ENCODE results near the gene GNE. TPM values are rescaled to one million over a fixed set of nuclear protein-coding genes. Genes with fewer than 3 reads are reported as not detected.

Gene GNE, protein sequence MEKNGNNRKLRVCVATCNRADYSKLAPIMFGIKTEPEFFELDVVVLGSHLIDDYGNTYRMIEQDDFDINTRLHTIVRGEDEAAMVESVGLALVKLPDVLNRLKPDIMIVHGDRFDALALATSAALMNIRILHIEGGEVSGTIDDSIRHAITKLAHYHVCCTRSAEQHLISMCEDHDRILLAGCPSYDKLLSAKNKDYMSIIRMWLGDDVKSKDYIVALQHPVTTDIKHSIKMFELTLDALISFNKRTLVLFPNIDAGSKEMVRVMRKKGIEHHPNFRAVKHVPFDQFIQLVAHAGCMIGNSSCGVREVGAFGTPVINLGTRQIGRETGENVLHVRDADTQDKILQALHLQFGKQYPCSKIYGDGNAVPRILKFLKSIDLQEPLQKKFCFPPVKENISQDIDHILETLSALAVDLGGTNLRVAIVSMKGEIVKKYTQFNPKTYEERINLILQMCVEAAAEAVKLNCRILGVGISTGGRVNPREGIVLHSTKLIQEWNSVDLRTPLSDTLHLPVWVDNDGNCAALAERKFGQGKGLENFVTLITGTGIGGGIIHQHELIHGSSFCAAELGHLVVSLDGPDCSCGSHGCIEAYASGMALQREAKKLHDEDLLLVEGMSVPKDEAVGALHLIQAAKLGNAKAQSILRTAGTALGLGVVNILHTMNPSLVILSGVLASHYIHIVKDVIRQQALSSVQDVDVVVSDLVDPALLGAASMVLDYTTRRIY
- total RNA-seq, result 10 to 100 TPM; 30.4 to 36.0 (median 35.2) TPM

DNA sequence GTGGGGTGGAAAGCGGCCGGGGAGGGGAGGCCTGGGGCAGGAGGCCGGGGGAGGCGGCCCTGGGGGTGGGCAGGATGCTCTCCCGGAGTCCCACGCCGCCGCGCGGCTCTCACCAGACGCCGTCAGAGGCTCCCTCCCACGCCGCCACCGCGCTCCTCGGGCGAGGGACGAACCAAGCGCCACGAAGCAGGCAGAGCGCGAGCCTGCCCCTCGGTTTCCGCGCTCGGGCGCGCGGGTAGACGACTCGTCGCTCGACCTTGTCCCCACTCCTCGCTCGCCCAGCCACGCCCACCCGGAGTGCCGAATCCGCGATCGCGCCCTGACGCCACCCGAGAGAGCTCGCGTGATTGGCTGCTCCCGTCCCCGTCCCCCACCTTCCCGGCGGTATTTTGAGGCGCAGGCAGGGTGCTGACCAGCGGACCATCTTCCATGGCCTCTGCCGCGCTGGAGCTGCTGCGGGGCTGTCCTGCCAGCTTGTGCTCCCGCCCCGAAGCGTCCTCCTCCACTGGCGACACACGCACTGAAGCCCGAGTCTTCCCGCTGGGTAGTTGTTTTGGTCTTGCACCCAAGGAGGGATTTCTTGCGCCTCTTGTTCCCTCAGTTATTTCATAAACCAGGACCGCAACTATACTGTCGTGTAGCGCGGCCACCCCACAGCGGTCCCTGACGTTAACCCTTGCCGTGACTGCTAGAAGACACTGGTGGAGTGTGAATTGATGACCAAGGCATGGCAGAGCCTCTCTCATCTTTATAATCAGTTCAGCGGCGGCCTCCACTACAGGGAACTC is at the start of gene GNE:
Gene GNE (minus strand): TSS at position 241 of the 788 bp plus-strand sequence. CDS start 9,093 bp downstream, outside the sequence.
- TF ChIP-seq, protein P1, sequence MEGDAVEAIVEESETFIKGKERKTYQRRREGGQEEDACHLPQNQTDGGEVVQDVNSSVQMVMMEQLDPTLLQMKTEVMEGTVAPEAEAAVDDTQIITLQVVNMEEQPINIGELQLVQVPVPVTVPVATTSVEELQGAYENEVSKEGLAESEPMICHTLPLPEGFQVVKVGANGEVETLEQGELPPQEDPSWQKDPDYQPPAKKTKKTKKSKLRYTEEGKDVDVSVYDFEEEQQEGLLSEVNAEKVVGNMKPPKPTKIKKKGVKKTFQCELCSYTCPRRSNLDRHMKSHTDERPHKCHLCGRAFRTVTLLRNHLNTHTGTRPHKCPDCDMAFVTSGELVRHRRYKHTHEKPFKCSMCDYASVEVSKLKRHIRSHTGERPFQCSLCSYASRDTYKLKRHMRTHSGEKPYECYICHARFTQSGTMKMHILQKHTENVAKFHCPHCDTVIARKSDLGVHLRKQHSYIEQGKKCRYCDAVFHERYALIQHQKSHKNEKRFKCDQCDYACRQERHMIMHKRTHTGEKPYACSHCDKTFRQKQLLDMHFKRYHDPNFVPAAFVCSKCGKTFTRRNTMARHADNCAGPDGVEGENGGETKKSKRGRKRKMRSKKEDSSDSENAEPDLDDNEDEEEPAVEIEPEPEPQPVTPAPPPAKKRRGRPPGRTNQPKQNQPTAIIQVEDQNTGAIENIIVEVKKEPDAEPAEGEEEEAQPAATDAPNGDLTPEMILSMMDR (IDR thresholded peaks at IDR 0.05; ENCODE audit: low read depth), result no peak

DNA sequence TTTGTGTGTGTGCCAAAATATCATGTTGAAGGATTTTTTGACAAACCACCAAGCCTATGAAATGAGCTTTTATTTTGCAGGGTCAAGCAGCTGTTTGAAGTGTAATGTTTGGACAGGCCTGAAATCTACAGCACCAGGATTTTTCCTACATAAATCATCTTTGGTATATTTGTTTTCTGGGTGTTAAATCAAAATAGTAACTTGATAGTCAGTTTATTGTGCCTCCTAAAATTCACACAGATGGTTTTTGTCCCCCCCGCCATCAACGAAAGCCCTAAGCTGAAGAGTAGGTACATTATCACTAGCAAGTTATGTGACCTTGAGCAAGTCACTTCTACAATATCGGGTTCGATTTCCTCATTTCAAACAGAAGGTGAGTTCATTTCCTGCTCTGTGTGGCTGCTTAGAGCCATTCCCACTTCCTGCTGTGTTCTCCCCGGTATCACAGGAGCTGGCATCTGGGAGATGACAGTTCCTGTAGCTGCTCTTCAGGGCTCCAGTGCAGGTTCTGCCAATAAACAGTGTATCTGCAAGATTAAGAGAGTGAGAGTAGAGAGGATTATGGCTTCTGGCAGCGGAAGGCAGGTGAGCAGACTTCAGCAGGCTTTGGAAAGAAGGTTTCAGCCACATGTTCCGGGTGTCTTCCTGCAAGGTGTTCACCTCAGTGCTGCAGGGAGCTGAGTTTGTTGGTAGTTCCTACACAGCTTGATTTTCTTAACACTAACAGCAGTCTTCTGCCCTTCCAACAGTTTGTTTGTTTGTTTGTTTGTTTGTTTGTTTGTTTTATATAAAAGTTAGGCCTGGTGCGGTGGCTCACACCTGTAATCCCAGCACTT is 48.4 kb upstream of the GNE start:
- TF ChIP-seq, protein P1 (IDR thresholded peaks at IDR 0.05; ENCODE audit: low read depth), result no peak

DNA sequence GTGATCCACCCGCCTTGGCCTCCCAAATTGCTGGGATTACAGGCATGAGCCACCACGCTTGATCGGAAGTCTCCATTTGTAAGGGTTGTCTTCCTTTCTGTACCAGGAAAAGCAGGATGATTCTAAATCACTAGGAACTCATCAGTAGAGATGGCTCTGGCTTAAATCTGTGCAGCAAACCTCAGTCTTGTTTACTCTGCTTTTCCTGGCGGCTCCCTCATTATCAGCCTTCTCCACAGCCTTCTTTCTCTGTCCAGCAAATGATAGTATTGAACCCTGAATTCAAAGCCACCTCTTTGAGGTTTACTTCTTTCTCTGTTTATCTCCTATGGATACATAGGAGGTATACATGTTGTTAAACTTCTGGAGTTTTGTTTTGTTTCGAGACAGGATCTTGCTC is 43.0 kb upstream of the GNE start:
- TF ChIP-seq, protein P1 (IDR thresholded peaks at IDR 0.05; ENCODE audit: low read depth), result no peak

DNA sequence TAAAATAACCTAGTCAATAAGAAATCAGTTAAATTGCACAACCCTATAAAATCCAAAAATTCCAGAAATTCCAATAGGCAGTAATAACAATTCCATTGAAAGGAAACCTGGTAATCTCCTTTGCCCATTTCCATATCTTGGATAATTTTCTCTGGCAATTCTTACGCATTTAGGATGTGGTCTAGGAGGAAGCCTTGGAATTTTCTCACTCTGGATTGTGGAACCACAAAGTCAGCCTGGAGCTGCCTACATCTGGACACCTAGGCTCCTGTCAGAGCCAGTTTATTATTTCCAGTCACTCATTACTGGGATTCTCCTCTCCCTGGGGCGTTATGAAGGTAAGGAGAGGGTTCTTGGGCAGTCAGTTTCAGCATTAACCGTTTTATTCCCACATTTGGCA is 40.3 kb upstream of the GNE start:
- TF ChIP-seq, protein P1 (IDR thresholded peaks at IDR 0.05; ENCODE audit: low read depth), result no peak

DNA sequence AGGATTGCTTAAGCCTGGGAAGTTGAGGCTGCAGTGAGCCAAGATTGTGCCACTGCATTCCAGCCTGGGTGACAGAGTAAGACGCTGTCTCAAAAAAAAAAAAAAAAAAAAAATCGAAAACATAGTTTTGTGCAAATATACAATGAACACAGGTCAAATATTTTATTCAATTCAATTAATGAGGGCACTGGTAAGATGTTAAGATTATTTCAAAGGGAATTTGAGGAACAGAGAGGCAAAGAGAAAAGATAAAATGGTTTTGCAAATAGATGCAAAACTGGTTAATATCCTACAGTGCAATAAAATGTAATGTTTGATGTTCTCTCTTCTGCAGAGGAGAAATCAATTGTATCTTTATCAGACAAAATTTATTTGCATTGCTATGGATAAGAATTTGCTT is 39.5 kb upstream of the GNE start:
- TF ChIP-seq, protein P1 (IDR thresholded peaks at IDR 0.05; ENCODE audit: low read depth), result no peak

DNA sequence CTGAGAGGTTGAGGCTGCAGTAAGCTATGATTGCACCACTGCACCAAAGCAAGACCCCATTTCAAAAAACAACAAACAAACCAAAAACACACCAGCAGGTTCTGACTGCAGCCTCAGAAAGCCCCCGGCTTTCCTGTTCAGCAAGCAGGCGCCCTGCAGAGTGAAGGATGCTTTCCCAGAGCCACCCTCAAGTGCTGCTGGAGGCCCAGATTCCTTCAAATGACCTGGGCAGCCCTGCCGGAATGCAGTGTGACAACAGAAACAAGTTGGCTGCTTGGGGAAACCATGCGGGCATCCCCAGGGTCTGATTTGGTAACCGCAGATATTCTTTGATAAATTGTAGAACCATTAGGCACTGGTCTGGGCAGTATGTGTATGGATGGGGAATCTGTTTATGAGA is 35.7 kb upstream of the GNE start:
- TF ChIP-seq, protein P1 (IDR thresholded peaks at IDR 0.05; ENCODE audit: low read depth), result no peak
